Stimulated activated CD8-positive, alpha-beta memory T cell treated with anti-CD3 and anti-CD28 coated beads, Interleukin-7, amount 100 ng/mL, for 4 hours (primary cell): ENCODE data around the gene PCDHB16.

Source experiments
- DNase-seq, 2 donors: peaks; one replicate each; pipeline ENCODE4 v3.0.0-alpha.2; 2020; ENCODE audit warnings: low read depth in 2 of 2

PCDHB16 gene

GRCh38 chr5:141234109-141234667, 52.0 kb downstream of the PCDHB16 start:
- no peak for DNase-seq
